ENCODE results near the gene LMBR1.

DNA sequence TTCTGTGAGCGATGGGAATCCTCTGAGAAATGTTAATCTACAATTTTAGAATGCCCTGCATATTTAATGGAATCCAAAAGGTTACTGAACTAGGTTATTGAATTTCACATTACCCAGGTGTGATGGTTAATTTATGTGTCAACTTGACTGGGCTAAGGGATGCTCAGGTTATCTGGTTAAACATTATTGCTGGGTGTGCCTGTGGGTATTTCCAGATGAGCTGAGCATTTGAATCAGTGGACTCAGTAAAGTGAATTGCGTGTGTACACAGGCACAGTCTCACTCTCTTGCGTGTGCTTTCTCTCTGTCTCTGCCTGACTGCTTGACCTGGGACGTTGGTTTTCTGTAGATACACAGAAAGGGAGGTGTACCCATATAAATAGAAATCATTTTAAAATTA lies 230.7 kb downstream of the LMBR1 start:
- TF ChIP-seq CTCF (conservative IDR thresholded peaks at IDR 0.05; ENCODE audit: low read length) (no peak), EZH2phosphoT487 (IDR thresholded peaks at IDR 0.05; ENCODE audit: borderline replicate concordance, low read depth, low read length) (no peak)
